Measurements from ENCODE around the gene GID8. TPM values are rescaled to one million over a fixed set of nuclear protein-coding genes. Genes with fewer than 3 reads are reported as not detected.
"Not testable (repeated sequence)": the region's sequence is repeated elsewhere in the genome, so short reads cannot be mapped to it uniquely, and the experiment has no call there.

Gene GID8
- total and polyA plus RNA-seq, 7 experiments from 2014 or later, result 19.6 to 48.0 (median 34.8) TPM

- no peak for ATAC-seq
- H3K36me3 Mint-ChIP-seq, result peaks cover 0 to 6% (median 0%) of the 10 kb centered on the region in 5 donors
- H3K9me3 Mint-ChIP-seq, result peaks cover 0 to 2% (median 0%) of the 10 kb centered on the region in 11 donors
- H3K4me1 ChIP-seq (ENCODE audit: control insufficient read depth in 2 of 2, insufficient read depth in 2 of 2, low read length in 2 of 2), result peaks cover 72 to 80% of the 10 kb centered on the region in 2 donors
- DNase-seq, result peak in 1 of 9 donors; percentile 21
- intact Hi-C loops (cut with micrococcal nuclease), result loop anchor here in 1 of 2 donors (10.0 kb wide), 2 partner anchors 182 to 268 kb away; no protein-coding TSS in a partner anchor
- peak overlapping the region; percentile 43 for H3K4me3 ChIP-seq (ENCODE audit: low read length)
- POLR2A ChIA-PET, result interaction anchor here (1.0 to 7.2 kb wide), 3 partner anchors 14 to 32 kb away, joined by 3 to 84 read pairs (median 57); partner anchors contain the start of gene GID8
- H3K4me3 Mint-ChIP-seq, result peak overlapping the region; percentile 77 to 99 (median 86)
- CTCF ChIA-PET, result no interaction called here
- no peaks in the 10 kb centered on the region for H3K27me3 ChIP-seq (ENCODE audit: control insufficient read depth in 2 of 2, insufficient read depth in 2 of 2, low read length in 2 of 2)
- peak overlapping the region; percentile 95 for H3K27ac ChIP-seq (ENCODE audit: low read depth, low read length)
- H3K9me3 ChIP-seq (ENCODE audit: control insufficient read depth in 2 of 3, low read length in 3 of 3), result no peaks in the 10 kb centered on the region
- H3K36me3 ChIP-seq (ENCODE audit: control insufficient read depth in 2 of 3, insufficient read depth in 3 of 3, low read length in 3 of 3), result peaks cover 0 to 5% (median 0%) of the 10 kb centered on the region in 3 experiments
- H3K4me1 Mint-ChIP-seq, result peaks cover 60 to 85% (median 77%) of the 10 kb centered on the region in 7 donors
- H3K27ac Mint-ChIP-seq, result peak overlapping the region; percentile 77 to 96 (median 87)
- no peaks in the 10 kb centered on the region for H3K27me3 Mint-ChIP-seq
Observed at GRCh38 chr20:62922451-62922921, 15.5 kb upstream of the GID8 start.

GRCh38 chr20:62923059-62923668, 14.8 kb upstream of the GID8 start:
- not testable (repeated sequence) for H3K36me3 Mint-ChIP-seq; ATAC-seq; H3K27me3 Mint-ChIP-seq; H3K9me3 ChIP-seq (ENCODE audit: control insufficient read depth in 2 of 3, low read length in 3 of 3); H3K36me3 ChIP-seq (ENCODE audit: control insufficient read depth in 2 of 3, insufficient read depth in 3 of 3, low read length in 3 of 3); H3K27me3 ChIP-seq (ENCODE audit: control insufficient read depth in 2 of 2, insufficient read depth in 2 of 2, low read length in 2 of 2); DNase-seq; H3K9me3 Mint-ChIP-seq
- ChIA-PET CTCF (interaction anchor here (0.7 to 1.3 kb wide), 2 partner anchors 15 to 23 kb away, joined by 4 to 5 read pairs; no protein-coding TSS in a partner anchor), POLR2A (interaction anchor here (3.0 to 6.4 kb wide), 3 partner anchors 10 to 31 kb away, joined by 19 to 84 read pairs (median 25); partner anchors contain the start of gene GID8)
- intact Hi-C loops (cut with micrococcal nuclease), result loop anchor here in 1 of 2 donors (10.0 kb wide), 2 partner anchors 182 to 268 kb away; no protein-coding TSS in a partner anchor
- peaks cover 60 to 85% (median 77%) of the 10 kb centered on the region in 7 donors for H3K4me1 Mint-ChIP-seq
- peak overlapping the region; percentile 78 to 99 (median 95) for H3K4me3 Mint-ChIP-seq
- Histone ChIP-seq H3K4me3 (ENCODE audit: low read length) (peak overlapping the region; percentile 43), H3K4me1 (ENCODE audit: control insufficient read depth in 2 of 2, insufficient read depth in 2 of 2, low read length in 2 of 2) (peaks cover 73 to 80% of the 10 kb centered on the region in 2 donors), H3K27ac (ENCODE audit: low read depth, low read length) (peak overlapping the region; percentile 95)
- H3K27ac Mint-ChIP-seq, result peak overlapping the region; percentile 77 to 96 (median 93)

GRCh38 chr20:62923669-62924441, 14.1 kb upstream of the GID8 start:
- H3K27me3 ChIP-seq (ENCODE audit: control insufficient read depth in 2 of 2, insufficient read depth in 2 of 2, low read length in 2 of 2), result no peaks in the 10 kb centered on the region
- H3K4me3 ChIP-seq (ENCODE audit: low read length), result peak overlapping the region; percentile 84
- intact Hi-C loops (cut with micrococcal nuclease), result loop anchor here in 1 of 2 donors (10.0 kb wide), 2 partner anchors 181 to 269 kb away; no protein-coding TSS in a partner anchor
- ChIA-PET POLR2A (interaction anchor here (0.5 to 6.4 kb wide), 6 partner anchors 11 to 178 kb away, joined by 3 to 84 read pairs (median 11); partner anchors contain the start of gene GID8), CTCF (interaction anchor here (0.6 to 1.3 kb wide), 3 partner anchors 12 to 24 kb away, joined by 3 to 5 read pairs (median 4); no protein-coding TSS in a partner anchor)
- DNase-seq (no peak), ATAC-seq (no peak)
- Mint-ChIP-seq H3K27me3 (no peaks in the 10 kb centered on the region), H3K36me3 (peaks cover 0 to 6% (median 0%) of the 10 kb centered on the region in 5 donors), H3K4me3 (peak overlapping the region; percentile 91 to 99 (median 96)), H3K4me1 (peaks cover 60 to 85% (median 77%) of the 10 kb centered on the region in 7 donors), H3K9me3 (peaks cover 0 to 2% (median 0%) of the 10 kb centered on the region in 11 donors), H3K27ac (peak overlapping the region; percentile 89 to 96 (median 92))
- peak overlapping the region; percentile 95 for H3K27ac ChIP-seq (ENCODE audit: low read depth, low read length)
- peaks cover 70 to 78% of the 10 kb centered on the region in 2 donors for H3K4me1 ChIP-seq (ENCODE audit: control insufficient read depth in 2 of 2, insufficient read depth in 2 of 2, low read length in 2 of 2)
- H3K9me3 ChIP-seq (ENCODE audit: control insufficient read depth in 2 of 3, low read length in 3 of 3), result no peaks in the 10 kb centered on the region
- peaks cover 0 to 5% (median 0%) of the 10 kb centered on the region in 3 experiments for H3K36me3 ChIP-seq (ENCODE audit: control insufficient read depth in 2 of 3, insufficient read depth in 3 of 3, low read length in 3 of 3)

GRCh38 chr20:62924442-62925075, 13.4 kb upstream of the GID8 start:
- CTCF ChIA-PET, result interaction anchor here (0.6 to 1.3 kb wide), 2 partner anchors 11 to 24 kb away, joined by 3 to 5 read pairs; no protein-coding TSS in a partner anchor
- Histone ChIP-seq H3K27me3 (ENCODE audit: control insufficient read depth in 2 of 2, insufficient read depth in 2 of 2, low read length in 2 of 2) (no peaks in the 10 kb centered on the region), H3K4me3 (ENCODE audit: low read length) (peak overlapping the region; percentile 84), H3K27ac (ENCODE audit: low read depth, low read length) (peak overlapping the region; percentile 95), H3K9me3 (ENCODE audit: control insufficient read depth in 2 of 3, low read length in 3 of 3) (no peaks in the 10 kb centered on the region), H3K4me1 (ENCODE audit: control insufficient read depth in 2 of 2, insufficient read depth in 2 of 2, low read length in 2 of 2) (peaks cover 64 to 73% of the 10 kb centered on the region in 2 donors), H3K36me3 (ENCODE audit: control insufficient read depth in 2 of 3, insufficient read depth in 3 of 3, low read length in 3 of 3) (peaks cover 0 to 5% (median 0%) of the 10 kb centered on the region in 3 experiments)
- DNase-seq, result peak in 1 of 9 donors; percentile 53
- intact Hi-C loops (cut with micrococcal nuclease), result loop anchor here (5.0 to 10.0 kb wide), 4 partner anchors 32 to 270 kb away; partner anchors contain the start of gene TCFL5 (in 2 of the 2)
- Mint-ChIP-seq H3K4me3 (peak overlapping the region; percentile 91 to 99 (median 96)), H3K27ac (peak overlapping the region; percentile 89 to 96 (median 92)), H3K27me3 (no peaks in the 10 kb centered on the region), H3K4me1 (peaks cover 55 to 80% (median 73%) of the 10 kb centered on the region in 7 donors), H3K9me3 (peaks cover 0 to 2% (median 0%) of the 10 kb centered on the region in 11 donors), H3K36me3 (peaks cover 0 to 8% (median 0%) of the 10 kb centered on the region in 5 donors)
- ATAC-seq, result no peak
- POLR2A ChIA-PET, result interaction anchor here (1.0 to 6.4 kb wide), 5 partner anchors 12 to 177 kb away, joined by 3 to 84 read pairs (median 19); partner anchors contain the start of gene GID8

DNA sequence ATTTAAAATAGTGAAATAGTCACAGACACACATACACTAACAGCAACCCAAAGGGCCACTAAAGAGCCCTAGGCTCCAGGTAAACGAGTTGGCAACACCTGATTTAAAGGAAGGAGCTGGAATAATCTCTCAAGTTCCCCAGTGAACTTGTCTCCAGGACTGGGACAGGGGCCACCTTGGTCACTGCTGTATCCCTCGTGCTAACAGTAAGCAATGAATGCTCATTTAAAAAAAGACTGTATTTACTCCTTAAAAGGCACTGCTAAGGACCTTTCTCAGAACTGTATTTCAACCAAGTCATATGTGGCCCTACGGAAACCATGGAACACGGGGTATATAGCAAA, 12.9 kb upstream of the GID8 start:
- Mint-ChIP-seq H3K36me3 (peaks cover 0 to 8% (median 0%) of the 10 kb centered on the region in 5 donors), H3K4me3 (peak overlapping the region; percentile 91 to 99 (median 96)), H3K27me3 (no peaks in the 10 kb centered on the region), H3K27ac (peak overlapping the region; percentile 89 to 96 (median 92)), H3K4me1 (peaks cover 55 to 79% (median 73%) of the 10 kb centered on the region in 7 donors), H3K9me3 (peaks cover 0 to 2% (median 0%) of the 10 kb centered on the region in 11 donors)
- H3K4me1 ChIP-seq (ENCODE audit: control insufficient read depth in 2 of 2, insufficient read depth in 2 of 2, low read length in 2 of 2), result peaks cover 63 to 72% of the 10 kb centered on the region in 2 donors
- intact Hi-C loops (cut with micrococcal nuclease), result loop anchor here (5.0 to 10.0 kb wide), 4 partner anchors 33 to 270 kb away; partner anchors contain the start of gene TCFL5 (in 2 of the 2)
- peaks cover 0 to 5% (median 0%) of the 10 kb centered on the region in 3 experiments for H3K36me3 ChIP-seq (ENCODE audit: control insufficient read depth in 2 of 3, insufficient read depth in 3 of 3, low read length in 3 of 3)
- peak overlapping the region; percentile 84 for H3K4me3 ChIP-seq (ENCODE audit: low read length)
- peak overlapping the region; percentile 95 for H3K27ac ChIP-seq (ENCODE audit: low read depth, low read length)
- H3K27me3 ChIP-seq (ENCODE audit: control insufficient read depth in 2 of 2, insufficient read depth in 2 of 2, low read length in 2 of 2), result no peaks in the 10 kb centered on the region
- ATAC-seq, result no peak
- ChIA-PET POLR2A (interaction anchor here (1.0 to 6.4 kb wide), 8 partner anchors 9 to 177 kb away, joined by 3 to 84 read pairs (median 12); partner anchors contain the start of gene GID8), CTCF (no interaction called here)
- no peak for DNase-seq
- no peaks in the 10 kb centered on the region for H3K9me3 ChIP-seq (ENCODE audit: control insufficient read depth in 2 of 3, low read length in 3 of 3)
